Measurements from ENCODE around the gene GFOD1.
"Not testable (repeated sequence)": the region's sequence is repeated elsewhere in the genome, so short reads cannot be mapped to it uniquely, and the experiment has no call there.

Gene GFOD1

DNA sequence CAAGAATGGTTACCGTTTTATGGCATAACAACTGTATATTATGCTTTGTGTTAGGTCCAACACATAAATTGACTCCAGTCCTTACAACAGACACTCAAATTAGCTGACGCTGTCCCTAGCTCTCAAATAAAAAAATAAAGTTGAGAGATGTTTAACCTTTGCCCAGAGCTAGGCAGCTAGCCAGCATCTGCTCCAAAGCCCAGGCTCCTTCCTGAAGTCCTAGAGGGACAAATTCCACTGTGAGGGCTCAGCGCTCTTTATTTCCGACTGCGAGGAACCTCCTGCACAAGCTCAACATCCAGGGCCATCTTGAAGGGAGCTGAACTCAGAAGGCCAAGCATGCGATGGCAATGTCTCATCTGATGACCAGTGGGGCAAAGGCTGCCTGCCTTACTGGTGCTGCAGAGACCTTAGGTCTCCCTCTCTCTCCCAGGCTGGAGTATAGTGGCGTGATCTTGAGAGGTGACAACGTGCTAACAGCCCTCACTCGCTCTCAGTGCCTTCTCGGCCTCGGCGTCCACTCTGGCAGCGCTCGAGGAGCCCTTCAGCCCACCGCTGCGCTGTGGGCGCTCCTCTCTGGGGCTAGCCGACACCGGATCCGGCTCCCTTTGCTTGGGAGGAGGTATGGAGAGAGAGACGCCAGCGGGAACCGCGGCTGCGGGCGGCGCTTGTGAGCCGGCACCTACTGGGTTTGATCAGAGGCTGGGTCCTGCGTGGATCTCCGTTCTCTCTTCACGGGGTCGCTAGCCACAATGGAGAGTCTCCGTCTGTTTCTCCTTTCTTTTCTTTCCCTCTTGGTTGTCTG is 24.7 kb upstream of the GFOD1 start:
- DNase-seq (ENCODE audit: low read depth in 2 of 2, low spot score in 1 of 2): no peak

DNA sequence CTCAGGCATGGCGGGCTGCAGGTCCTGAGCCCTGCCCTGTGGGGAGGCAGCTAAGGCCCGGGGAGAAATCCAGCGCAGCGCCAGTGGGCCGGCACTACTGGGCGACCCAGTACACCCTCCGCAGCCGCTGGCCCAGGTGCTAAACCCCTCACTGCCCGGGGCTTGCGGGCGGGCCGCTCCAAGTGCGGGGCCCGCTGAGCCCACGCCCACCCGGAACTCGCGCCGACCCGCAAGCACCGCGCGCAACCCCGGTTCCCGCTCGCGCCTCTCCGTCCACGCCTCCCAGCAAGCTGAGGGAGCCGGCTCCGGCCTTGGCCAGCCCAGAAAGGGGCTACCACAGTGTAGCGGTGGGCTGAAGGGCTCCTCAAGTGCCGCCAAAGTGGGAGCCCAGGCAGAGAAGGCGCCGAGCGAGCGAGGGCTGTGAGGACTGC is 23.8 kb upstream of the GFOD1 start:
- not testable (repeated sequence) for DNase-seq (ENCODE audit: low read depth in 2 of 2, low spot score in 1 of 2)

DNA sequence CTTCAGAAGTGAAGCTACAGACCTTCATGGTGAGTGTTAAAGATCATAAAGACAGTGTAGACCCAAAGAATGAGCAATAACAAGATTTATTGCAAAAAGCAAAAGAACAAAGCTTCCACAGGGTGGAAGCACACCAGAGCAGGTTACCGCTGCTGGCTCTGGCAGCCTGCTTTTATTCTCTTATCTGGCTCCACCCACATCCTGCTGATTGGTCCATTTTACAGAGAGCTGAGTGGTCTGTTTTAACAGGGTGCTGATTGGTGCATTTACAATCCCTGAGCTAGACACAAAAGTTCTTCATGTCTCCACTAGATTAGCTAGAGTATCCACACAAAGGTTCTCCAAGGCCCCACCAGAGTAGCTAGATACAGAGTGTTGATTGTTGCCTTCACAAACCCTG is 23.0 kb upstream of the GFOD1 start:
- DNase-seq (ENCODE audit: low read depth in 2 of 2, low spot score in 1 of 2): not testable (repeated sequence)

DNA sequence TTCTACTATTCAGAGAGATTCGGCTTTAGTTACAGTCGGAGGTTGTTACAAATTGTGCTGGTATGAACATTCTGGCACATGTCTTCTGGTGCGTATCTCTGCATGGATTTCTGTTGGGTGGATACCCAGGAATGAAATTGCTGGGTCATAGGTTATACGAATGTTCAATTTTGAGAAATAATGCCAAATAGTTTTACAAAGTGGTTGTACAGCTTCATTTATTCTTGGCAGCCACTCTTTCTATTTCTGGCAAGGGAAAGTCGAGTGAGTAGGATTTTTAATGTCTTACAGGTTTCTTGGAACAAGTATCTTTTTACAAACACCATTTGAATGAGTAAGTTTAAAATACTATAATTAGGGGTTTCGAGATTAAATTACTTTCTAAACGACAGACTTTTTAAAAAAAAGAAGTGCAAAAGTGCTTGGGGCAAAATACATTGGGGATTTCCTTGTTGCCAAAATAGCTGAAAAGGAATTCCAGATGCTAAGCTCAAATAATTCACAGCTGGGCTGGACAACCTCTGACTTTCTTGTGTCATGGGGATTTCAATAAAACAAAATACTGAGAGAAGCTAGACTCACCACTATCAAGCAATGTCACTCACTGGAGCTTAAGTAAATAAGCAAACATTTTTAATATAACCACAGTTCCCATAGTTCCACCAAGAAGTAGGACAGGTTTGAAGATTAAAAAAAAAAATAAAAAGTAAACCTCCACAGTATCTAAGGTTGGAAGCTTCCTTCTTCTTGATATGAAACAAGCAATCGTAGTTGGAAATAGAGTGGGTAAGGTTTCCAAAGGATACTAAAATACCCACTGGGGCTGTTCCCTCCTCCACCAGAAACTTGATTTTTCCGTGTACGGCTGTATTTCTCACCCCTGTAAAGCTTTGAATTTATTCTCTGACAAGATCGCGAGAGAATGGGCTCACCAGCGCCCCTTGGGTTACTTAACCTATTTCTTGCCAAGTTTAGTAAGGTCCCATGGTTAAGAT is 21.6 kb upstream of the GFOD1 start:
- DNase-seq (ENCODE audit: low read depth in 2 of 2, low spot score in 1 of 2): no peak

DNA sequence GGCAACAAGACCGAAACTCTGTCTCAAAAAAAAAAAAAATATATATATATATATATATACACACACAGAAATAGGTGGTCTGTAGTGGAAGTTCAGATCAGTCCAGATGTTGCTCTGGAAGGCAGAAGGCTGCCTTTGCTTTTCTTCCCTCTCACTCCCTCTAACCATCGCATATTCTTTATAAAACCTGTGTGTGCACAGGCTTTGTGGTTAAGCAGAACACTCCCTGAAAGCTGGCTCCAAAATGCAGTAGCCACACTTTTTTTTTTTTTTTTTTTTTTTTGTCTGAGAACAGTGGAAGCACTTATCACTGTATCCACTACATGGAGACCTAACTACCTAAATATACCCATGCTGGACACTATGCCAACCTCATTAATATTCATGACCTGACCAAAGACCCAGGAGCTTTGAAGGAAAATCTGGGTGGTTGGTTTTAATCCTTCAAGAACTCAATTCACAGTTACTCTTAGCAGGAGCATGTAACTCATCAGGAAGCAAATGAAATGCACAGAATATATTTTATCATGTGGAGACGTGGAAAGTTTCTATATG is 20.0 kb upstream of the GFOD1 start:
- DNase-seq (ENCODE audit: low read depth in 2 of 2, low spot score in 1 of 2): no peak

DNA sequence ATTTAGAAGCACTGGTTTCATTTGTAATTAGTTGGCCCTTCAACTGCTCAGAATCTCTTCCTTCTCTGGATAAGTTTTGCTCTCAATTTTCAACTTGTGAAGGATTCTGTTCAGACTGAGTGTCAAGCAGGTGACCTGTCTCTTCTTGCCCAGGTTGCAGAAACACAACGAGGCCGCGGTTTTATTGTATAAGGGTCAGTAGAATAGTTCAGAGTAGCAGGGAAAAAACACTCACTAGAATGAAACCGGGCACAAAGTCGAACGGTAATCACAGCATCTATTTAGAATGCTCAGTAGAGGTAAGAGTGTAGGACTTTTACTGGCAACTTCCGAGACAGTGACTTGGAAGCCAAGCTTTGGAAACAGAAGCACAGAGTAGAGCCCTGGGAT is 17.9 kb upstream of the GFOD1 start:
- DNase-seq (ENCODE audit: low read depth in 2 of 2, low spot score in 1 of 2): no peak

DNA sequence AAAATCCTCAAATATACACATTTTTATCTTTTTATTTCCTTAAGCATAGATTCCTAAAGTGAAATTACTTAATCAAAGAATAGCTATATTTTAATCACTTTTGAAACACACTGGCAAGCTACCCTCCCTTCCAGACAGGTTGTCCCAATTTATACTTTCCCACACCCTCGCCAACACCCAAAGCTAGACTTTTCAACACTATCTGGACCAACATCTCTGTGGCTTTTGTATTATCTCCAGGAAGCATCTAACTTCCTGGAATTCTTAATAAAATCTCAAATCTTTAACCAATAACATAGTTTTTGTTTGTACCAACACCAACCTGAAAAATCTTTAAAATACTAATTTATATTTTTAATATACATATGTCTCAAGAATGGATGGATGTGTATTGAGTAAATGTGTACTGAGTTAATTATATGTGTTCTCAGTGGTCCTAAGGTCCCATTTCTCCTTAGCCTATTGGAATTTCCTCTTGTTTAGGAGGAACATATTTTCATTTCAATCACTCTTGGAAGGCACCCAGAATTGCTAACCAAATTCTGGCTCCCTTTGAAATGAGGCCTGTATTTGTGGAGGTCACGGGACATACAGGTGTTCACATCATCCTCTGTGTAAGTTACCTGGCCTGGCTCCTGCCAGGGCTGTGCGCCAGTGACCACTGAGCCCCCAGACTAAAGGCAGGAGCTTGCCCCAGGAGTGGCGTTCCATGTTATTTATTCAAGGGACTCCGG is 17.4 kb upstream of the GFOD1 start:
- DNase-seq (ENCODE audit: low read depth in 2 of 2, low spot score in 1 of 2): no peak

DNA sequence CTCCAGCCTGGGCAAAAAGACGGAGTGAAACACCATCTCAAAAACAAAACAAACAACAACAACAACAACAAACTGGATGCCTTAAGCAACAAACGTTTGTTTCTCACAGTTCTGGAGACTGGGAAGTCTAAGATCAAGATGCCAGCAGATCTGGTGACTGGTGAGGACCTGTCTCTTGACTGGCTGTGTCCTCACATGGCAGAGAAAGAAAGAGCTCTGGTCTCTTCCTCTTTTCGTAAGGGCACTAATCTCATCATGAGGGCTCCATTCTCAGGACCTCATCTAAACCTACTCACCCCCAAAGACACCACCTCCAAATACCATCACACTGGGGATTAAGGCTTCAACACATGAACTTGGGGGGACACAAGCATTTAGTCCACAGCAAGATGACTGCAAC is 13.5 kb upstream of the GFOD1 start:
- DNase-seq (ENCODE audit: low read depth in 2 of 2, low spot score in 1 of 2): no peak

DNA sequence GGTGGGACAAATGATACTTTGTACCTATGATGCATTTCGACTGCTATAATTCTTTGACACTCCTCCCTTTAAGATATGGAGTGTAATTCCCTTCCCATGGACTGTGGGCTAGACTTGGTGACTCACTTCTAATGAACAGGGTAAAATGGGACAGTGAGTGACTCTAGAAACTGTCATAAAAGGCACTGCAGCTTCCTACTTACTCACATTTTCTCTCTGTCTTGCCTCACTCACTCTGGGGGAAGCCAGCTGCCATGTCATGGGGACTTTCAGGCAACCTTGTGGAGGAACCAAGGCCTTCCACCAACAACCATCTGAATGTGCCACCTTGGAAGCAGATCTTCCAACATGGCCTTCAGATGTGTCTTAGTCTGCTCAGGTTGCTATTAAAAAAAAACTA is 12.9 kb upstream of the GFOD1 start:
- DNase-seq (ENCODE audit: low read depth in 2 of 2, low spot score in 1 of 2): no peak

DNA sequence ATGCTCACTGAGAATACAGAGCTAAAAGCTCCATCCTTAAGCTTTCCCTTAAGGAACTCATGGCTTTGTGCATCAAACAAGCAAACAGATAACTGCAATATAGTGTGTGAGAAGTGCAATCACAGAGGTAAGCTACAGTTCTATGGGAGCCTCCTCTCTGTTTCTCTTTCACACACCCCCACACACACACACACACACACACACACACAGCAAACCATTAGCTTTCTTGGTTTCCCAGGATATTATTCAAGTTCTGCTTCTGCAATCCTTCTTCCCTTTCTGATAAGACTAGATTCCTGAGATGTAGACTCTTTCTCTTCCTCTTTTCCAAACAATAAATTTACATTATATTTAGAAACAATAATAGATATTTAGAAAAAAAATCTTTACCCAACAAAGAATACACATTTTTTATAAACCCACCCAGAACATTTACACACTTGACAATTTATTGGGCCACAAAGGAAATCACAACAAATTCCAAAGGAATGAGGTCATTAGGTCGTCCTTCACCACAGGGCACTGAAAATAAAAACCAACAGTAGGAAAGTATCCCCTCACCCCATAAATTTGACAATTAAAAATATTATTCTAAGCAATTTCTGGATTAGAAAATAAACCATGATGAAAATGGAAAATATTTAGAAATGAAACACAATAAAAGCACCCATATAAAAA is 9.3 kb upstream of the GFOD1 start:
- DNase-seq (ENCODE audit: low read depth in 2 of 2, low spot score in 1 of 2): no peak

DNA sequence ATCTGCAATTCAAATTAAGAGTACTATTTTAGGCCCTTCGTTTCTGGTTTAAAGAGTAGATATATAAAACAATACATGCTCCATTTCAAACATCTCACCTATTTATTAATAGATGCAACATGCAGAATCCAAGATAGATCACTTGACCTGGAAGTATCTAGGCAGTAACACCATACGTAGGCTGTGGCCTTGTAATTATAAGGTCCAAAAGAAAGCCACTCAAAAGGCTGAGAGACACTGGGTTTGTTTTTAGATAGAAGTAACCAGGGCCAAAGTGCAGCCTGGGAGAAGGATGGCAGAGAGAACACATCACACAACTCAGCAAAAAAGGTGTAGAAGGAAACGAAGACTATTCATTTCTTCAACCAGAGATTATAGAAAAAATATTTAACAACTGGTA is 8.4 kb upstream of the GFOD1 start:
- DNase-seq (ENCODE audit: low read depth in 2 of 2, low spot score in 1 of 2): no peak

DNA sequence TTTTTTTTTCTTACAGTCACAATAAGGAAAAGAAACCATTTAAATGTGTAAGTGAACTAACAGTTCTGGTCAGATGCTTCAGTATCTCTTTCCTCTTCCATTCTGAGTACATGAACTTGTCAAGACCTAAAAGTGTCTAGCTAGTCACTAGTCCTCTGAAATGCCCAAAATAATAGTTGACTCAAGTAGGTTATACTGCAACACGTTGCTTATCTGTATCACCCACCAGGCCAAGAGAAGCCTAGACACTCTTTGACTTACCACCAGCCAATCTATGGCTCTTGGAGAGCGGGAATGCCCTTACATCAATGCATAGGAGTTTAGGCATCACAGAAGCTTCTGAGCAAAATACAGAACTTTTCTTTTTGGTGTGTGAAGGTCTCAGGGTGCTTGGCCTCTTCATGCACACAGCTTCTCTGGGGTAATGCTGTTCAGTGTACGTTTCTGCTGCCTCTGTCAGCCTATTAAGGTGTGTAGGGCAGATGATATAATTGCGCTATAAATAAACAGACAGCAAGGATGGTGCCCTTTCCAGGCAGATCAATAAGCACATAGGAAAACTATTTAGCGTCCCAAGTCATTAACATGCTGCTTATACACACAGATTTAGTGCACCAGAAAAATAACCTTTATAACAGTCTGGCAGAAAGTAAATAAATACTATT is 7.8 kb upstream of the GFOD1 start:
- DNase-seq (ENCODE audit: low read depth in 2 of 2, low spot score in 1 of 2): no peak

DNA sequence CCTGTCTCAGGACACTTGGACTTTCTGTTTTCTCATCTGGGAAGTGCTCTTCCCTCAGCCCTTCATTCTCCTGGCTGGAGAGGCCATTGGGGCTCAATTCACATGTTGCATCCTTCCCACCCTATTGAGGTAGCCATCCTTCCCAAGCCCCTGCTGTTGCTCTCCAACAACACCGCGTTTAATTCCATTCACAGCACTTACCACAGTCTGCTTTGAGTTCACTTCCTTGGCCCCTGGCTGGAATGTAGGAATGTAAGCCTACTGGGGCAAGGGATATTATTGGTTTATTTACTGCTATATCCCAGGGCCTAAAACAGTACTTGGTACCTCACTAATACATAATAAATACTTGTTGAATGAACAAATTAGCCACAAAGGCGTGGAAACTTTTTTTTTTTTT is 6.7 kb upstream of the GFOD1 start:
- no peak for DNase-seq (ENCODE audit: low read depth in 2 of 2, low spot score in 1 of 2)

DNA sequence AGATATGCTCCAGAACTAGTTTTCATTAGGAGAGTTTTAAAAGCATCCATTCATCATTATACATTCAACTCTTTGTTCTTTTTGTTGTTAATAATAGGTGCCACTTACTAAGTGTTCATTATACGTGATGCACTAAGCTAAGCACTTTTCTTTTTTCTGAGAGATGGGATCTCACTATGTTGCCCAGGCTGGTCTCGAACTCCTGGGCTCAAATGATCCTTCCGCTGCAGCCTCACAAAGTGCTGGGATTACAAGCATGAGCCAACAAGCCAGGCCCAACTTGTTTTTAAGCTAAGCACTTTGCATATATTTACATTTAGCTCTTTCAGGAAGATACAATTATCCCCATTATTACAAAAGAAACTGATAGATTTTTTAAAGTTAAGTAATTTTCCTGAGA is 5.7 kb upstream of the GFOD1 start:
- DNase-seq (ENCODE audit: low read depth in 2 of 2, low spot score in 1 of 2): no peak

DNA sequence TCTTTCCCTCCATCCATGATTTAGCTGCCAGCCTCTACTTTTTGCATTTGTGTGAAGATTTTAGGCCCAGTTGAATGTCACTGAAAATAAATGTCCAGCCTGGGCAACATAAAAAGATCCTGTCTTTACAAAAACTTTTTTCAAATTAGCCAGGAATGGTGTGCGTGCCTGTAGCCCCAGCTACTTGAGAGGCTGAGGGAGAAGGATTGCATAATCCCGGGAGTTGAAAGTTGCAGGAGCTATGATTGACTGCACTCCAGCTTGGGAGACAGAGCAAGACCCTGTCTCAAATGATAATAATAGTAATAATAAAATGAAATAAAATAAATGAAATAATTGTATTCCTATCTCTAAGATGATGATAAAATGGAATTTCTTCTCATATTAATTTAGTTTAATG is 5.0 kb upstream of the GFOD1 start:
- DNase-seq (ENCODE audit: low read depth in 2 of 2, low spot score in 1 of 2): no peak

DNA sequence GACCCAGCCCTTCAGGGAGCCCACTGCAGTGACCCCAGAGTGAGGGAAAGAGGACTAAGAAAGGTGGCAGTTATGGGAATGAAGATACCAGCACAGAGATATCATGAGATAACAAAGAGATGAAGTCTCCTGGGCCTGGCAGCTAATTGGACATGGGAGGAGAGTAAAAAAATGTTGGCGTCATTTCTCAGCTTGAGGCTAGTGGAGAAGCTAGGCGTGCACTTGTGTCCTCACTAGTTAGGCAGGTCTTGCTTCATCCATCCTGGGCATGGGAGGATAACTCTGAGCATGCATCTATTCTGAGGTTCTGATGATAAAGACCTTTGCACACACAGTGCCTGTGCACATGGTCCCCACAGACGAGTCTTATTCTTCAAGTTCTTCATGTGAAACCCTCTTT is 4.1 kb upstream of the GFOD1 start:
- no peak for DNase-seq (ENCODE audit: low read depth in 2 of 2, low spot score in 1 of 2)

DNA sequence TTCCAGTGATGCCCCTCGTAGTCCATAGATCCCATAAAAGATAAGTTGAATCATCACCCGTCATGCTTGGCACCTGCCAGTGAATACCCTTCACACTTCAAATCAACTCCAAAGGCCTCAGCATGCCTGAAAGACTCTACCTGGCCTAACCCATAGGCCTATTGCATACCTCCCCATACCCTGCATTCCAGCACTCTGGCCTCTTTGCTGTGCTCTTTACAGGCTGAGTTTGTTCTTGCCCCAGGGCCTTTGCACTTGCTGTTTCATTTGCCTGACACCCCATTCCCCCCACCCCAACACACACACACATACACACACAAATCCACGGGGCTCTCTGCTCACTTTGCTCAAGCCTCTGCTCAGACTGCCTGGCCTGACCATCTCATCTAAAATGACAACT is 3.0 kb upstream of the GFOD1 start:
- DNase-seq (ENCODE audit: low read depth in 2 of 2, low spot score in 1 of 2): no peak

DNA sequence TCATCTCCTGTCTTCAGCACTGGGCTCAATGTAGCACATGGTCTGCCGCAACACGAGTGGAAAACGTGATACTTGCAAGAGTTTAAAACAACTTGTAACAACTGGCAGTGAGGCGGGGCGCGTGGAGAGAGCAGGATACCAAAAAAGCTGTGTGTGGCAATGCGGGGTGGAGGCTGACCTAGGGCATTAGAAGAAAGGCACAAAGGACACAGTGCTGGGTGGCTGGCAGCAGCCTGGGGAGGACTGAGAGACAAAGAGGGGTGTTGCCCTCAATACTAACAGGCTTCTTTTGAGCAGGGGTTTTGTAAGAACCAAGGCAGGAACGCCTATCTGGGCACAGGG is 1.5 kb upstream of the GFOD1 start:
- DNase-seq (ENCODE audit: low read depth in 2 of 2, low spot score in 1 of 2): no peak

DNA sequence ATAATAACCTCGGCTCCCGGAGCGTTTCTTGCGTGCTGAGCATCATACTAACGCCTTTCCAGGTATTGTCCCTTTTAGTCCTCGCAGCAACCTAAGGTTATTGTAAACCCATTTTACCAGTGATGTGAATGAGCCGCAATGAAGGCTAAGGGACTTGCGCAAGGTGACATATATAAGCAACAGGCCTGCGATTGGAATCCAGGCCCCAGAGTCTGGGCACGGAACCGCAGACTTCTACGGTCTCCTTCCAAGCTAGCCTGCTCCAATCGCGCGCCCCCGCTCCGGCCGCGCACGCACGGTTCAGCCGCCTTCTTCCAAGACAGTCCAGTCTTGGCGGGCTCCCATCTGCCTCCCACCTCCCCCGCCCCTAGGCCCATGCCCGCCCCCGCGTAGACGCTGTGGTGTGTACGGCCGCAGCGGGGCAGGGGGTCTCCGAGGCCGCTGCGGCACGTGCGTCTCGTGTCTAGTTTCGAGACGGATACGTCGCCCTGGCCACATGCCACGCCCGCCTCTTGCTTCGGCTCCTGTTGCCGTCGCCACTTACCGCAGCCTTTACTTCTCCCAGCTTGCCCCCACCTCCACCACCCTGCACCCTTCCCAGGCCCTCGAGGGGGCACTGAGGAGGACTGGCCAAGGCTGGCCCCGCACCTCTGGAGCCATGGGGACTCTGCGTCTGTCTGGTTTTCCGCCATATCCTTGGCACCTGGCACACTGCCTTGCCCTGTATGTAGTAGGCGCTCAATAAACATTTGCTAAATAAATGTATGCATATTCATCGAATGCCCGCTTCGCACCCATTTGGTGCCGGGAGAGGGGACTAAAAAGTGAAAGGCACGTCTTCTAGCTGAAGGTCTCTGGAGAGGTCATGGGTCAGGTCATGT is 855 bp upstream of the GFOD1 start:
- DNase-seq (ENCODE audit: low read depth in 2 of 2, low spot score in 1 of 2): no peak
